Frontal cortex (tissue), 4 donors: ENCODE results near the gene DDB1. TPM values are rescaled to one million over a fixed set of nuclear protein-coding genes. Genes with fewer than 3 reads are reported as not detected.
A peak's percentile ranks its signal among the peaks of the same experiment; 100 is the strongest.

Source experiments
- DNase-seq, 2 donors: peaks; one replicate each; pipeline ENCODE4 v3.0.0; 2012; ENCODE audit warnings: low spot score in 2 of 2
- FAIRE-seq: peaks from 2 replicates; lab custom pipeline; 2012; peaks lifted over from hg19 to GRCh38; lab: Jason Lieb, UNC
- total RNA-seq: library from RNA; depleted of rRNA; stranded (reverse); fragments of >200 nt; gene quantifications from one replicate; pipeline ENCODE4 v1.2.3, GENCODE V29; 2014
- donor health status: control.
- donor health status: control.
- donor health status: control.

The DDB1 gene
- total RNA-seq, 1 donor from 2014 or later = 223 TPM

DNA sequence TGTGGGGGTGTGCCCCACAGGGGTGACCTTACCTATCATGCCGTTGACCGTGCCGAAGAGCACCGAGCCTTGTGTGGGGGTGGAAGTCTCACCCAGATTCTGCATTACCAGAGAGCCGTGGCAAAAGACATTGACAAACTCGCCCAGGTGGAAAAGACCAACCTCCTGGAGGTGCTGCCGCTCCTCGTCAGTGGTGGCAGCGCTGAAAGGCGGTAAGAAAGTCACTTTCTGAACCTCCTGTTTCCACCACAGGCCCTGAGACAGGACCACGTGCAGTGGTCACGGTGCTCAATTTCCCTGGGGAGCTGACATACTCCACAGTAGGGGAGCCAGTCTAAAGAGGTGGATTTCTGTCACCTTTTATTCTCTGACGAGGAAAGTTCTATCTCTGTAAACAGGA is 30.4 kb downstream of the DDB1 start:
- no peak for DNase-seq
- no peak for FAIRE-seq

- DNase-seq (no peak), FAIRE-seq (no peak)
These were observed 34.2 kb downstream of the DDB1 start for GRCh38 chr11:61298663-61299244.

DNA sequence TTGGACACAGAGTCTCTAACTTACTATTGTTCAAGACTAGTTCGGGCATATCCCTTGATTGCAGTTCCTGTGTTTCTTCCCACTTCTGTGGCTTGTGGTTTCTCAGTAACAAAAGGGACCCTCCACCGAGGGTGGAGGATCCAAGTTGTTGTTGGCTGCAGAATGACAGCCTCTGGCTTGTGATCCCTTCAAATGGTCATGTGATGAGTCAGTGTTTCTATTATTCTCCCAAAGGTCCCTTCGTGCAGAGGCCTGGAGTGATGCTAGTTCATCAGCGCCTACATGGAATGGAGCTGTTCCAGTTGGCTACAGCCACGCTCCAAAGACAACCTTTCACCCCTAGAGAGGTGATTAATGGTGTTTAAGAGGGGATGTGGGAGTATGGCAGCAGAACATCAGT is 35.2 kb downstream of the DDB1 start:
- DNase-seq (no peak), FAIRE-seq (no peak)

DNA sequence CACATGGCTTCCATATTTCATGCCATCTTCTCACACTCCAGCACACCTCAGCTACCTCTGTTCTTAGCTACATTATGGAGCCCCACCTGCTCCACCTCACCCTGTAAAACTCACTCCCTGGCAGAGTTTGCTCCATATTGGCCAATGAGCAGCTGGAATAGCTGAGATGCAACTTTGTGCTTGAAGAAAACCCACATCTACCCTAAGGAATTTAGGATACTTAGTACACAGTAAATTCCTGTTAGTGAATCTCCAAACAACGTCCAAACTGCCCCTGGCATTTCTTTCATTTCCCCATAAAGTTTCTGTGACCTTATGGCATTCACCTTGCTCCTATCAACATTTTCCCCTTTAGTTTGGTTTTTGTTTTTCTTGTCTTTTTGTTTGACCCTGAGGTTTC is 35.6 kb downstream of the DDB1 start:
- DNase-seq = no peak
- FAIRE-seq = no peak

- FAIRE-seq = no peak
- DNase-seq = no peak
These were observed 37.3 kb downstream of the DDB1 start for GRCh38 chr11:61295596-61295926.

GRCh38 chr11:61294717-61295595 is 37.9 kb downstream of the DDB1 start, which contains the start of gene VWCE:
VWCE (minus strand) TSS chr11:61295316; CDS start chr11:61295037, 279 bp downstream.
- DNase-seq = peak; percentile 74 to 78
- no peak for FAIRE-seq

DNA sequence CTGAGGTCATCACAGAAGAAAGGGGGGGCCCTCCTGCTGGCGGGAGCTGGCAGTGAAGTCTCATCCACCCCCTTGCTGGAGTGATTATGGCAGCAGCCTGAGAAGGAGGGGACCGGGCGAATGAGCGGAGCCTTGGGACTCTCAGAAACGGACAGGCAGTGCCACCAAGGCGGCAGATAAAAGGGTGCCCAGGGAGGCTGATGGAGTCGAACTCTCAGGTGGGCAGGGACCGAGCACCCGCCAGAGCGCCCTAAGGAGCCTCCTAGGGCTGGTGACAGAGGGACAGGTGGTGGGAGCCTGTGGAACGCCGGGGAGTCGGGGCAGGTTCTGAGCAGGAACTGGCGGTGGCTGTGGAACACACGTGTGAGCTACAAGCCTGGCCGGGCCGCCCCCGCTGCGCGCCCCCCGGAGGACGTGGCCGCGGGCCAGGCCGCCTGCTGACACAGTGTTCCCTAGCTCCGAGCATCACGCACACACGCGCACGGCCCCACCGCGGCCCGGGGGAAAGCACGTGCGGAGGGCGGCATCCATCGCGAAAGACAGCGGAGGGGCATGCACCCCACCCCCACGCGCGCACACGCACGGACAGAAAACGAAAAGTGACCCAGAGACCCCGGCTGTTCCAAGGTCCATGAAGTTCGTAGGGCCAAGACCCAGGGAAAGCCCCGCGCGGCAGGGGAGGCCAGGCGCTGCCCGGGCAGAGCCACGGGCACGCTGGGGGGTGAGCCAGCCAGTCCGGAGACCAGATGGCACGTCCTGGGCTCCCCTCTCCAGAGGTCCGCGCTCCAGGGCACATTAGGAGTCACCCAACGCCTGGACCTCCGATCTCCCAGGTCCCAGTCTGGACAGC is 38.8 kb downstream of the DDB1 start:
- FAIRE-seq (no peak), DNase-seq (peak in 1 of 2 donors; percentile 75)

- no peak for DNase-seq
- no peak for FAIRE-seq
These were observed 40.5 kb downstream of the DDB1 start for GRCh38 chr11:61292356-61292755.

DNA sequence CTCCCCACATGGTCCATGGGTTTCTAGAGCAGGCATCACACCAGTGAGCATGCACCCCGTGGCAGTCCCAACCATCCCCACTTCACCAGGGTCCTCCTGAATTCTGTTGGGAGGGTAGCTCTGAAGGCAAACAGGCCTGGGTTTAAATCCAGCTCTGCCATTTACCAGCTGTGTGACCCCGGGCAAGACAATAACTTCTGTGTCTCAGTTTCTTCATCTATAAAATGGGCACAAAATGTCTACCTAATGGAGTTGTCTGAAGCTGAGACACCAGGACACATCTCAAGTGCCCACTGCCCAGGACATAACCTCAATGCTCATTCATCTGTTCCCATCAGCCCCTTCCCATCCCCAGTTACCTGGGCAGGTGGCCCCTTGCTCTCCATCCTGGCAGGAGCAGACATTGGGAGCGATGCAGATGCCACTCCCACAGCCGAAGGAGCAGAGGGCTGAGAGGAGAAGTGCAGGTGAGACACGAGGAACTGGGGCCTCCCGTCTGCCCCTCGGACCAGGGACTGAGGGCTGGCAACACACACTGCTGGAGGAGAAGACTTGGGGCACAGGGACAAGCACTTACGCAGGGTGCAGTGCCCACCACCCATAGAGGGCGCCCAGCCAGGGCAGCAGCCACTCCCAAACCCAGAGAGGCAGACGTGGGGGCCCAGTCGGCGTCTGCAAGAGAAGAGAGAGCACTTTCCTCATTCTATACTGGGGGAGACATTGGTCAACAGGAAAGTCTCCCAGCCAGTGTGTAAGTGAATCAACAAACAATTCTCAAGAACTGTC is 41.8 kb downstream of the DDB1 start:
- FAIRE-seq (no peak), DNase-seq (no peak)

DNA sequence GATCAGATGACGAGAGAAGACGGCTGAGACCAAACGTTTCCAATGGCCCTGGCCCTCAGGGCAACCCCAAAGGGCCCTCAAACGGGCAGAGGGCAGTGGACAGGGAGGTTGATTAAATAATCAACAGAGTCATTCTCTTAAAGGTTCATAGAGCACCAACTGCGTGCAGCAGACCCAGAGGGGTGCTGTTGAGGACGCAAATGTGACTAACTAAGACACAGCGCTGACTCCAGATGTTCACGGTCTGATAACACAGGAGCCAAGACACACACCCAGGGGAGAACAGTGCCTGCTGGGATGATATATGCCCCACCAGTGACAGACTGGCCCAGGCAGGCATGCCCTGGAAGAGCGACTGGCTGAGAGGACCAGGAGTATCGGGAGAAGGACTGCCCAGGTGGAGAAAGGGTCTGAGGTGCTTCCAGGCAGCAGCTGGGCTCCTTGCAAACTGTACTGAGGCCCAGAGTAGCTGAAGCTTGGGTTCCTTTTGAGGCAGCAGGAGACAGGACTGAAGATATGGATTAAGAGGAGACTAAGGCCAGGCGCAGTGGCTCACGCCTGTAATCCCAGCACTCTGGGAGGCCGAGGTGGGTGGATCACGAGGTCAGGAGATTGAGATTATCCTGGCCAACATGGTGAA is 45.4 kb downstream of the DDB1 start:
- DNase-seq (no peak), FAIRE-seq (no peak)

DNA sequence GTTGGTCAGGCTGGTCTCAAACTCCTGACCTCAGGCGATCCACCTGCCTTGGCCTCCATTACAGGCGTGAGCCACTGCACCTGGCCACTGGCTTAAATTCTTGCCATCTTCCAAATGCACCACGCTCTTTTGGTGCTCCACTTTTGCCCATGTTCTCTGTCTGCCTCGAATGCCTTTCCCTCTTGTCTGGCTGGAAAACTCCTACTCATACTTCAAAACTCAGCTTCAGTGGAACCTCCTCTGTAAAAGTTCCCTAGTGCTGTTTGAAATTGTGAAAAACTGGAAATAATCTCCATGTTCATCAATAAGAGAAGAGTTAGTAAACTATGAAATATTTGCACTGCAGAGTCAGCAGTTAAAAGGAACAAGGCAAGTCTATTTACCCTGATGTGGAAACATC is 49.3 kb downstream of the DDB1 start:
- no peak for FAIRE-seq
- no peak for DNase-seq

- DNase-seq (peak in 1 of 2 donors; percentile 38), FAIRE-seq (no peak)
These were observed 51.2 kb downstream of the DDB1 start for GRCh38 chr11:61281581-61282250.

DNA sequence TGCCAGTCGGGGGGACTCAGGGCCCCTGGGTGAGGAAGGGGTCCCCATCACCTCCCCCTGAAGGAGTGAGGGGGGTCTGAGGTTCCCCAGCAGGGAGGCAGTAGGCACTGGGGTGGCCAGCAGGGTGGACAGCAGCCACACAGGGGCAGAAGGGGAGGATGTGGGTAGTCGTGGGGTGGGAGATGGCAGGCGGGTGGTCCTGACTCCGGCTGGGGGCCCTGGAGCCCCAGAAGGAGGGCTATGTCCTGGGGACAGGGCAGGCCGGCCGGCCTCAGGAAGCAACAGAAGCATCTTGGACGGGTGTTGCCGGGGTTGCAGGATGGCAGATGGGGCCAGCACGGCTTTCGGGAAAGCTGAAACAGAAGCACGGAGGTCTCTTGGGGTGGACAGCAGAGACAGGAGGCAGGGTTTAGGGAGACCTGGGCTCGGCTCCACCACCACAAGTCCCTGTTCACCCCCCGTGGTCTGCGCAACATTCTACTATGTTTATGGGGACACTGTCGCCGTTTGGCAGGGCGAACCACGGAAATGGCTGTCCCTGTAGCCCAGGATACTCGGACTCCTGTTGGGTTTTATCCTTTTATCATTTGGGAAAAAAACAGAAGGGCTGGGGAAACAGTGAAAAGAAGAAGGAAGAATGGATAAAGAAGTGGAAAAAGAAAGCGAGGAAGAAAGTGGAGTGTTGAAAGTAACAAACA is 51.9 kb downstream of the DDB1 start:
- FAIRE-seq = no peak
- DNase-seq = no peak

- FAIRE-seq = no peak
- no peak for DNase-seq
These were observed 52.8 kb downstream of the DDB1 start for GRCh38 chr11:61279934-61280659.

DNA sequence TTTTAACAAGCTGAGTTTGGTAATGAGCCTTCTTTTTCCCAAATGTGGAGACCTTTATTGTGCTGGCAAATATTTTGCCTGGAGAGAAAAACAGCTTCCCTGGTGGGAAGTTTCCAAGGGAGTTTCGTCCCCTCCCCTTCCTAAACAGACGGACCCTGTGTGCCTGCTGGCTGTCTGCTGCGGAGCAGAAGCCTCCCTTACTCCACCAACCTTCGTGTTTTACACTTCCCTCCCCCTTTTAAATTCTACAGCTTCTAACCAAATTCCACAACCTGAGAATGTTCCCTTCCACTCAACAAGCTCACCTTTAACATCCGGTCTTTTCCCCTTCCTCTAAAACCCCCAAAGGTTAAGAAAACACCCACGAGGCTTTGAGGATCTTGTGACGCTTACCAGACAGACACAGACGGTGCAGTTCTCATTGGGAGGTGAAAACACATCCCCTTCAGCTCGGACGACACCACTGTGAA is 54.9 kb downstream of the DDB1 start:
- FAIRE-seq (no peak), DNase-seq (no peak)

- no peak for FAIRE-seq
- DNase-seq = no peak
These were observed 55.5 kb downstream of the DDB1 start for GRCh38 chr11:61277186-61278000.

- DNase-seq = no peak
- FAIRE-seq = no peak
These were observed 57.7 kb downstream of the DDB1 start for GRCh38 chr11:61275191-61275590.
